Stomach (tissue), 9 donors: ENCODE measurements around the gene LHFPL6. TPM values are rescaled to one million over a fixed set of nuclear protein-coding genes. Genes with fewer than 3 reads are reported as not detected.
"Not testable (repeated sequence)": the region's sequence is repeated elsewhere in the genome, so short reads cannot be mapped to it uniquely, and the experiment has no call there.

Experiments
- DNase-seq, 2 donors: peaks; one replicate each; pipeline versions ENCODE4 v3.0.0 to v3.0.0-alpha.2; 2013 to 2019
- H3K27ac ChIP-seq, 5 donors: fragments of 200-600 bp in 4 of 5; sonication (generic) in 4 of 5; one replicate each; pipeline ENCODE4 v1.5.1; 2013 to 2019; ENCODE audit warnings: mild to moderate bottlenecking in 1 of 5, moderate library complexity in 1 of 5
- H3K27me3 ChIP-seq, 3 donors: fragments of 200-600 bp; sonication (generic); one replicate each; pipeline ENCODE4 v1.5.1; 2017 to 2019; ENCODE audit warnings: mixed run types in 1 of 3
- H3K36me3 ChIP-seq, 4 donors: fragments of 200-600 bp; sonication (generic); 1 replicate in 3 of 4; 2 replicates in 1 of 4; pipeline ENCODE4 v1.5.1; 2016 to 2019
- H3K4me1 ChIP-seq, 4 donors: fragments of 200-600 bp; sonication (generic); one replicate each; pipeline ENCODE4 v1.5.1; 2016 to 2019
- H3K4me3 ChIP-seq, 4 donors: fragments of 200-600 bp; sonication (generic) in 3 of 4; one replicate each; pipeline ENCODE4 v1.5.1; 2016 to 2019; ENCODE audit warnings: mild to moderate bottlenecking in 1 of 4
- H3K9me3 ChIP-seq, 4 donors: fragments of 200-600 bp; sonication (generic); one replicate each; pipeline ENCODE4 v1.5.1; 2016 to 2019
- CTCF ChIP-seq, 7 experiments: fragments of 450-650 bp in 4 of 7; fragments of 200-600 bp in 3 of 7; sonication (generic) in 3 of 7; IDR thresholded peaks; one replicate each; pipeline ENCODE4 v1.5.1; 2016 to 2019; ENCODE audit warnings: antibody characterized with exemption in 7 of 7, control low read depth in 2 of 7, mild to moderate bottlenecking in 1 of 7
- EP300 ChIP-seq: sonication (generic); formaldehyde crosslinking; IDR thresholded peaks from one replicate; pipeline ENCODE4 v1.6.1; 2017; ENCODE audit warnings: antibody characterized with exemption
- POLR2A ChIP-seq, 4 donors: fragments of 450-650 bp; IDR thresholded peaks; one replicate each; pipeline ENCODE4 v1.6.1; 2016; ENCODE audit warnings: antibody characterized with exemption in 4 of 4, control low read depth in 2 of 4, mild to moderate bottlenecking in 1 of 4, moderate library complexity in 1 of 4
- POLR2AphosphoS5 ChIP-seq, 3 donors: sonication (generic); formaldehyde crosslinking; IDR thresholded peaks; one replicate each; pipeline ENCODE4 v1.6.1; 2016; ENCODE audit warnings: antibody characterized with exemption in 3 of 3
- WGBS, 5 donors: extraction: QIAGEN DNeasy Blood & Tissue Kit in 3 of 5; methylation state at CpG; one replicate each; pipeline versions ENCODE4 v1.1.5 to v1.1.7; 2013 to 2018; 5-methylcytosine and 5-hydroxymethylcytosine counted together
- intact Hi-C: fragments of 100-400 bp; cut with DNase I; formaldehyde crosslinking; loops from one replicate; pipeline ENCODE4 v1.15.1; 2023; ENCODE audit warnings: low total_unique reads
- polyA plus RNA-seq, 3 donors: library from polyadenylated mRNA; stranded (reverse); fragments of 200-250 nt; gene quantifications; one replicate each; pipeline ENCODE4 v1.2.3, GENCODE V29; 2013
- total RNA-seq, 5 donors: library from RNA; depleted of rRNA; stranded (reverse); fragments of >200 nt; gene quantifications; one replicate each; pipeline versions ENCODE4 v1.1.0 to v1.2.3, GENCODE V29; 2014 to 2016
- donor health status: healthy with polysubstance abuse.
- donor health status: Bipolar disorder and iron deficiency.
- donor health status: healthy.

The LHFPL6 gene
- total and polyA plus RNA-seq, 8 donors = 4.7 to 53.6 (median 10.9) TPM

- no peaks in the 10 kb centered on the region for H3K36me3 ChIP-seq
These were observed 257.0 kb downstream of the LHFPL6 start for GRCh38 chr13:39345982-39346381.

GRCh38 chr13:39341251-39341650, 261.7 kb downstream of the LHFPL6 start:
- intact Hi-C loops = no loop called here
- H3K27ac ChIP-seq = no peak overlapping the region
- no peak overlapping the region for H3K4me3 ChIP-seq
- no peak for TF ChIP-seq CTCF (IDR thresholded peaks at IDR 0.05)
- H3K27me3 ChIP-seq = no peaks in the 10 kb centered on the region
- no peaks in the 10 kb centered on the region for H3K36me3 ChIP-seq
- H3K4me1 ChIP-seq = no peaks in the 10 kb centered on the region
- 0 to 87% (median 39%) methylated on average over 1 of the region's 1 CpG for WGBS, 5 donors
- H3K9me3 ChIP-seq = no peaks in the 10 kb centered on the region
- no peak for DNase-seq

More at GRCh38 chr13:39345982-39346381, 257.0 kb downstream of the LHFPL6 start:
- no peaks in the 10 kb centered on the region for H3K9me3 ChIP-seq
- H3K27ac ChIP-seq = no peak overlapping the region
- H3K4me3 ChIP-seq = no peak overlapping the region
- TF ChIP-seq POLR2AphosphoS5 (IDR thresholded peaks at IDR 0.05) (no peak), EP300 (no peak), CTCF (IDR thresholded peaks at IDR 0.05) (no peak), POLR2A (IDR thresholded peaks at IDR 0.05) (no peak)
- DNase-seq = no peak
- H3K27me3 ChIP-seq = no peaks in the 10 kb centered on the region
- intact Hi-C loops = no loop called here
- H3K4me1 ChIP-seq = peaks cover 0 to 16% (median 4%) of the 10 kb centered on the region in 4 donors
- WGBS, 5 donors = 67 to 78% (median 72%) methylated on average over 5 of the region's 5 CpGs

GRCh38 chr13:39338114-39338513, 264.9 kb downstream of the LHFPL6 start:
- intact Hi-C loops, H3K27ac ChIP-seq, H3K27me3 ChIP-seq, H3K9me3 ChIP-seq, DNase-seq, H3K4me1 ChIP-seq, H3K36me3 ChIP-seq, H3K4me3 ChIP-seq: not testable (repeated sequence)
- WGBS, 5 donors = 91 to 98% (median 96%) methylated on average over 6 of the region's 6 CpGs

- DNase-seq = no peak
- H3K27me3 ChIP-seq = no peaks in the 10 kb centered on the region
- TF ChIP-seq EP300 (no peak), CTCF (IDR thresholded peaks at IDR 0.05) (no peak), POLR2AphosphoS5 (IDR thresholded peaks at IDR 0.05) (no peak), POLR2A (IDR thresholded peaks at IDR 0.05) (no peak)
- no peak overlapping the region for H3K4me3 ChIP-seq
- H3K4me1 ChIP-seq = no peaks in the 10 kb centered on the region
- H3K36me3 ChIP-seq = no peaks in the 10 kb centered on the region
- H3K27ac ChIP-seq = no peak overlapping the region
- intact Hi-C loops = no loop called here
- peaks cover 0 to 4% (median 1%) of the 10 kb centered on the region in 4 donors for H3K9me3 ChIP-seq
These were observed 266.1 kb downstream of the LHFPL6 start for GRCh38 chr13:39336937-39337336.

- Histone ChIP-seq H3K36me3 (no peaks in the 10 kb centered on the region), H3K27ac (no peak overlapping the region), H3K27me3 (no peaks in the 10 kb centered on the region), H3K4me3 (no peak overlapping the region), H3K9me3 (peaks cover 0 to 4% (median 1%) of the 10 kb centered on the region in 4 donors), H3K4me1 (no peaks in the 10 kb centered on the region)
- no peak for DNase-seq
- WGBS, 5 donors = 69 to 83% (median 75%) methylated on average over 4 of the region's 4 CpGs
- intact Hi-C loops = no loop called here
- TF ChIP-seq POLR2AphosphoS5 (IDR thresholded peaks at IDR 0.05) (no peak), CTCF (IDR thresholded peaks at IDR 0.05) (no peak), EP300 (no peak), POLR2A (IDR thresholded peaks at IDR 0.05) (no peak)
These were observed 266.8 kb downstream of the LHFPL6 start for GRCh38 chr13:39336207-39336606.
